K562 (cell line): ENCODE results near the gene SAMD8. TPM values are rescaled to one million over a fixed set of nuclear protein-coding genes. Genes with fewer than 3 reads are reported as not detected.

Source experiments
- CTCFL ChIP-seq: IDR thresholded peaks from 2 replicates; pipeline ENCODE4 v1.6.1; 2011; ENCODE audit warnings: borderline replicate concordance, low read depth, mild to moderate bottlenecking, moderate library complexity, low read length; ENCODE audit not compliant: insufficient read depth, poor library complexity, severe bottlenecking
- E2F6 ChIP-seq, 2 experiments: IDR thresholded peaks; 2 replicates each; pipeline ENCODE4 v1.6.1; 2011; ENCODE audit warnings: borderline replicate concordance in 1 of 2, control low read depth in 1 of 2, low read depth in 1 of 2, low read length in 1 of 2, mild to moderate bottlenecking in 1 of 2, mixed read lengths in 1 of 2, moderate library complexity in 1 of 2; ENCODE audit not compliant: insufficient read depth in 1 of 2, insufficient read length in 1 of 2, poor library complexity in 1 of 2, severe bottlenecking in 1 of 2; ENCODE audit errors: extremely low read depth in 1 of 2
- EP400 ChIP-seq: fragments of 450-650 bp; IDR thresholded peaks from 2 replicates; pipeline ENCODE4 v1.6.1; 2017; ENCODE audit warnings: antibody characterized with exemption, mild to moderate bottlenecking, moderate library complexity
- ETS1 ChIP-seq: conservative IDR thresholded peaks from 2 replicates; pipeline ENCODE4 v1.6.1; 2011; ENCODE audit warnings: low read depth, mild to moderate bottlenecking, low read length; ENCODE audit not compliant: control insufficient read depth
- GATAD2A ChIP-seq: fragments of 450-650 bp; IDR thresholded peaks from 2 replicates; pipeline ENCODE4 v1.6.1; 2017
- HMG20B ChIP-seq: fragments of 250-450 bp; sonication (Bioruptor Pico); IDR thresholded peaks from 2 replicates; pipeline ENCODE4 v1.5.0; 2021; ENCODE audit warnings: mild to moderate bottlenecking
- KDM2B ChIP-seq: fragments of 250-450 bp; sonication (Bioruptor Pico); IDR thresholded peaks from 2 replicates; pipeline ENCODE4 v1.8.0; 2021; ENCODE audit warnings: mild to moderate bottlenecking, moderate library complexity
- KLF10 ChIP-seq: fragments of 250-450 bp; sonication (Bioruptor Pico); IDR thresholded peaks from 2 replicates; pipeline ENCODE4 v1.6.1; 2021; ENCODE audit warnings: matching md5 sums
- MBD1 ChIP-seq: fragments of 250-450 bp; sonication (Bioruptor Pico); IDR thresholded peaks from 2 replicates; pipeline ENCODE4 v1.8.0; 2022; ENCODE audit warnings: inconsistent platforms
- MTA2 ChIP-seq: fragments of 450-650 bp; IDR thresholded peaks from 2 replicates; pipeline ENCODE4 v1.6.1; 2016; ENCODE audit warnings: low read depth
- NEUROD1 ChIP-seq: fragments of 150-350 bp; IDR thresholded peaks from 2 replicates; pipeline ENCODE4 v1.6.1; 2014; ENCODE audit warnings: borderline replicate concordance, low read length, low read depth; ENCODE audit not compliant: partially characterized antibody
- POLR2B ChIP-seq: fragments of 450-650 bp; IDR thresholded peaks from 2 replicates; pipeline ENCODE4 v1.6.1; 2018; ENCODE audit warnings: low read depth; ENCODE audit not compliant: partially characterized antibody
- SIN3A ChIP-seq, 2 experiments: fragments of 150-350 bp in 1 of 2; IDR thresholded peaks; 2 replicates each; pipeline ENCODE4 v1.6.1; 2011 to 2016; ENCODE audit warnings: borderline replicate concordance in 2 of 2, low read depth in 2 of 2, low read length in 2 of 2, mild to moderate bottlenecking in 2 of 2, moderate library complexity in 2 of 2; ENCODE audit not compliant: control insufficient read depth in 1 of 2
- TBP ChIP-seq: optimal IDR thresholded peaks from 2 replicates; pipeline ENCODE3; 2011; ENCODE audit warnings: low read depth, low read length, improper control_type of control experiment
- ZBTB17 ChIP-seq: fragments of 450-650 bp; formaldehyde crosslinking; IDR thresholded peaks from 2 replicates; pipeline ENCODE4 v1.4.0; 2020; ENCODE audit warnings: mild to moderate bottlenecking
- ZFPM2 ChIP-seq: fragments of 250-450 bp; sonication (Bioruptor Pico); IDR thresholded peaks from 2 replicates; pipeline ENCODE4 v1.5.1; 2022; ENCODE audit warnings: mild to moderate bottlenecking
- ZKSCAN8 ChIP-seq: fragments of 200-800 bp; sonication (Bioruptor generic); IDR thresholded peaks from 2 replicates; pipeline ENCODE4 v1.6.1; 2016; ENCODE audit warnings: missing genetic modification characterization, missing compliant biosample characterization
- ZNF124 ChIP-seq: sonication (generic); formaldehyde crosslinking; IDR thresholded peaks from 2 replicates; pipeline ENCODE4 v1.8.1; 2022; ENCODE audit warnings: missing genetic modification reagents
- ZNF655 ChIP-seq: fragments of 250-450 bp; sonication (Bioruptor Pico); IDR thresholded peaks from 2 replicates; pipeline ENCODE4 v1.5.0; 2021
- polyA plus RNA-seq, 8 experiments: library from polyadenylated mRNA; depleted of rRNA in 4 of 8; stranded (reverse) in 5 of 8; unstranded in 3 of 8; fragments of >200 nt; fragmentation: Nextera tagmentation in 2 of 8; fragmentation: Illumina TruSeq in 1 of 8; extraction: Ambion mirVana in 2 of 8; extraction: Trizol in 1 of 8; gene quantifications; 2 replicates each; pipeline versions ENCODE4 v1.2.1 to v1.2.3, GENCODE V29; 2011 to 2014; ENCODE audit warnings: inconsistent platforms in 1 of 8, missing spikeins in 1 of 8
- total RNA-seq, 7 experiments: library from RNA; depleted of rRNA in 6 of 7; stranded (reverse); fragments of >200 nt in 6 of 7; fragmentation: Illumina TruSeq in 2 of 7; extraction: Trizol in 2 of 7; gene quantifications; 2 replicates each; pipeline versions ENCODE4 v1.2.1 to v1.2.3, GENCODE V29; 2011 to 2021; ENCODE audit warnings: low replicate concordance in 1 of 7

Gene SAMD8
- total and polyA plus RNA-seq, 9 of the 15 experiments (the other 6 are each of a cell fraction or from before 2014, with no cell fraction given) = 2.7 to 16.1 (median 6.2) TPM

- no peak for TF ChIP-seq TBP
- TF ChIP-seq KLF10 (CRISPR knock-in tag) = peak; percentile 32; the same call in 1 of the 2 replicates
- TF ChIP-seq EP400 = no peak; the same call in 1 of the 2 replicates
- TF ChIP-seq ZFPM2 = 0 out of 2 replicates have a peak, but pooled peaks have one; percentile 24
- TF ChIP-seq ZNF124 (CRISPR knock-in tag) = no peak
- TF ChIP-seq E2F6 (IDR thresholded peaks at IDR 0.05; ENCODE audit: borderline replicate concordance in 1 of 2, extremely low read depth in 1 of 2, insufficient read depth in 1 of 2, insufficient read length in 1 of 2, low read depth in 1 of 2, low read length in 1 of 2, poor library complexity in 1 of 2, severe bottlenecking in 1 of 2) = no peak
- TF ChIP-seq CTCFL = no peak
- no peak for TF ChIP-seq POLR2B
- peak; percentile 87; the same call in 1 of the 2 replicates for TF ChIP-seq ZBTB17 (CRISPR knock-in tag)
- peak; percentile 43; the same call in 1 of the 2 replicates for TF ChIP-seq KDM2B
- peak; percentile 92 for TF ChIP-seq ZKSCAN8 (CRISPR knock-in tag)
- no peak for TF ChIP-seq ZNF655 (CRISPR knock-in tag)
- TF ChIP-seq HMG20B = no peak
- peak; percentile 46; the same call in 1 of the 2 replicates for TF ChIP-seq GATAD2A
- 0 out of 2 replicates have a peak, but pooled peaks have one; percentile 12 for TF ChIP-seq MTA2
- no peak for TF ChIP-seq ETS1
- TF ChIP-seq MBD1 (CRISPR knock-in tag) = 0 out of 2 replicates have a peak, but pooled peaks have one; percentile 57
- no peak for TF ChIP-seq NEUROD1
- no peak for TF ChIP-seq SIN3A (IDR thresholded peaks at IDR 0.05; ENCODE audit: borderline replicate concordance in 2 of 2, control insufficient read depth in 1 of 2, low read depth in 2 of 2, low read length in 2 of 2)
Observed at GRCh38 chr10:75209086-75209920, 97.8 kb downstream of the SAMD8 start (continued).
